Fibroblast of skin of back (primary cell): Measurements from ENCODE around the gene RBKS. TPM values are rescaled to one million over a fixed set of nuclear protein-coding genes. Genes with fewer than 3 reads are reported as not detected.

ENCODE experiments used
- DNase-seq: peaks from one replicate; pipeline ENCODE4 v3.0.0-alpha.2; 2013
- polyA plus RNA-seq, 2 experiments: library from polyadenylated mRNA; unstranded; fragments of 120-200 nt; gene quantifications; one replicate each; pipeline ENCODE4 v1.2.1, GENCODE V29; 2013; ENCODE audit not compliant: insufficient read length in 2 of 2

Gene RBKS
- polyA plus RNA-seq (2013, experiment 1 of 2; ENCODE audit: insufficient read length) = 0.68 TPM
- 0.91 TPM for polyA plus RNA-seq (2013, experiment 2 of 2; ENCODE audit: insufficient read length)

DNA sequence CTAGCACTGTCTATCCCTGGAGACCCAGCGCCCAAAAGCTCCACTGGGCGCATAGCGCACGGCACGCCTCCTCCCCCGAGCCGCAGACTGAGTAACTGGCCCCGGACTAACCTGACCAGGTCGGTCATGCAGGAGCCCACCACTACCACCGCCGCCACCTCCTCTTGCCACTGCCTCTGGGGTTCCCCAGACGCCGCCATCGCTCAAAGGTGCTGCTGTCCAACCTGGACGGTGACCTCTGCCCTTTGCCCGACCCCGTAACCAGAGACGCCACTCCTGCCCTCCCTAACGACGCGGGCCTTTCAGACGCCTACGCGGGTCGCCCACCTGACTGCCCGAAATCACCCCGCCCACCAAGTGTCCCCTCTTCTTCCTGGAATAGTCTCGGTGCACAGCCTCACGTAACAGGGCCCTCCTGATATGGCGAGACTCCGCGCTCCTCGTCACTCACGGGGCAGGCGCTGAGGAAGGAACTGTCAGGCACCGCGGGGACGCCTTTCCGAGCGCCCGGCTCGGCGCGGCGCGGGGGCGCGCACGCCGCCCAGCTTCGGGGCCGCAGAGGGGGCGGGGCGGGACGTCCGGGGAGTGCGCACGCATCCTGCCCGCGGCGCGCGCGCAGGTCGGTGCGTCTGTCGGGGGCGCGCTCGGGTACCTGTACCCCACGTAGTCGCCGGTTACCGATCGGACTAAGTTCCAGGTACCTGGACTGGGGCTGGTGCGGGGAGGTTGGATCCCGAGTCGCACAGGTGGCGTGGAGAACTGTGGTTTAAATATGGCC is at the start of gene RBKS, which contains the start of gene BABAM2:
Gene RBKS, minus strand, starts transcription at position 242 of the 778 bp plus-strand sequence. Its CDS starts 42 bp downstream, at position 200.
Gene BABAM2, plus strand, starts transcription at position 584 of the 778 bp plus-strand sequence. CDS start 3,828 bp downstream, outside the sequence.
- peak; percentile 87 for DNase-seq

DNA sequence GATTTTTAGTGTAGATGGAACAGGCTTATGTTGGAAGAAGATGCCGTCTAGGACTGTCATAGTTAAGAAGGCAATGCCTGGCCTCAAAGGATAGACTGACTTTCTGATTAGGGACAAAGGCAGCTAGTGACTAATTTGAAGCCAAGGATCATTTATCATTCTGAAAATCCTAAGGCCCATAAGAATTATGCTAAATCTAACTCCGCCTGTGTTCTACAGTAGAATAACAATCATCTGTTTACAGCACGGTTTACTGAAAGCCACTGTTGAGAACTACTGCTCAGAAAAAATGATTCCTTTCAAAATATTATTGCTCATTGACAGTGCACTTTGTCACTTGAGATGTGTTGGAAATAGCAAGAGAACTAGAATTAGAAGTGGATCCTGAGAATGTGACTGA is 44.8 kb upstream of the RBKS start:
- DNase-seq = no peak

DNA sequence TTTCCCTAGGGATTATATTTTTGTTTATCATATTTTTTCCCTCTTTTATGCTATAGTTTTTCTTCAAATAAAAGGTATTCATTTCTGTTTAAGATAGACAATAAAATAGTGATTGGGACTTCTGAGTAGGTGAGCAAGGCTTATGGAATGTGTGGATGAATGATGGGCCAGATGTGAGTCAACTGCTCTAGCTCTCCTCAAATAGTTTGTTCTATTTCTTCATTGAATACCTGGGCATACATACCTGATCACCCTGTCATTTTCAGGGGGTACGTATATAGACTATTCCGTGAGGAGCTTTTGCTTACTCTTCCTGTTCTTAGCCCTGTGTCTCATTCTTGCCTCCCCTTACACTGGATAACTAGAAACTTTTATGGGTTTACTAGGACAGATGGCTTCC is 42.2 kb upstream of the RBKS start:
- peak; percentile 57 for DNase-seq

DNA sequence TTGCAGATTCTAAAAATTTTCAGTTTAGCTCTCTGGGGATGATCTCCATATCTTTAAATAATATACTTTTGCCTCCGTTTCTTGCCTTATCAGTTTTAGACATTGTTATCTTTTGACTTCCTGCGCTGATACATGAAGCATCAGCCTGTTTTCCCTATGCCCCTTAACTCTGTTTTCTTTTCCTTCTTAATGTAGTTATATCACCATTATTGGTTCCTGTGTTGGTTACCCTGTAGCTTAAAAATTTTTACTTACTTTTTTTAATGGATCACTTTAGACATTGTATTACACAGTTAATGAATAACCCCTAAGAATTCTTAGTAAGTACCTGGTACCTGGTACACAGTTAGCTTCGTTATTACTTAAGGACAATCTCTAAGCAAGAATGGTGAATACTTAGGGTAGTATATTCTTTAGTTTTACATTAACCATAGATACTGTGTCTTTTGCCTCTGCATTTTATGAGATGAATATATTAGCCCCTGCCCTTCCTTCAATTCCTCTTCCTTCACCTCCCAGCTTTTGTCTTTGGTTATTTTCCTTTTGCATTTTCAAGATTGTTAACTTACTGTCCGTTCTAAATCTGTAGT is 41.3 kb upstream of the RBKS start:
- DNase-seq = no peak

DNA sequence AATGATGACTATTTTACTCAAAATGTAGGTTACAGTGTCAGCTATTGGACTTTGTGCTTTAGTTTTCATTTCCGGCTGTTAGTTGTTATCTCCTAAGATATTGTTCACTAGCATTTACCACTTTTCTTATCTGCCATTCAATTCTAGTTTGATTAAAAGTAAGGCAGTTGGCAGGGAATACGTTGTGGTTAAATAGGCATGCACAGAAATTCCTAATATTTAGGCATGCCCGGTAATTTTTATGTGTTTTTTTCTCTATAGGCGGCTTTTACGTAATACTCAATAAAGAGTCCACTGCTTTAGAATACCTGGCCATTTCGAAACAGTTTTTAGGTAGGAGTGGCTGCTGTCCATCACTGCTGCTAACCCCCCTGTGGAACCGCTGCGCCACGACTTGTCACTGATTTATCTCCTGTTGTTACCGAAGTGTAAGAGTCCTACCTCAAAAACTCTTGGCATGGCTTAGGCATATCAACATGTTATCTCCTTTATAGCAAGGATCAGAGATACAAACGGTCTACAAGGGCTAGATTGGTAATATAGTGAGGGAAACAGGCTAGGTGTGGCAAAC is 39.8 kb upstream of the RBKS start:
- DNase-seq = no peak

DNA sequence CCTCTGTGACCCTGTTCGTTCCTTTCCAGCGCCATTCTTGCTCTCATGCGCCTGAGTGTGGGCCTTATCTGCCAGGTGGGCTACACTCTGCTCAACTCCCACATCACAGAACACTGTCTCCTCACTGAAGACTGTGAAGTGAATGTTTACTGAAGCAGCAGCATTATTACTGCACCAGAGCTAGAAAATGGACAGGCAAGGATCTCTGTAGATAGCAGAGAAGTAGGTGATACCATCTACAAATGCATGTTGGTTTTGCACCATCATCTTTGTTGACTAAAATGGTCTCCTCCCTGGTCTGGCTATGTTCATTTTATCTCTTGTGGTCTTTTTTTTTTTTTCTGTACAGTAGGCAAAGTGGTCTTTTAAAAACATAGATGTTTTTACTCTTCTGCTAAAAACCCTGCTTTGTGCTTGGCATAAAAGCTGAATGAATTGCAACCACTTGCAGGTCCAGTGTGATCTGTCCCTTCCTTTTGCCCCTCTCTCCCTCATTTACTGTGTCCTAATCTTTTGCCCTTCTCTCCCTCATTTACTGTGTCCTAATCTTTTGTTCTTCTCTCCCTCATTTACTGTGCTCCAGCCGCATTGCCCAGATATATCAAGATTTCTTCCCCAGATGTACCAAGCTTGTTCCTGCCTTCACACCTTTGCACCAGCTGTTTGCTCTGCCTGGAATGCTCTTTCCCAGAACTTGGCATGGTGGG is 35.7 kb upstream of the RBKS start:
- no peak for DNase-seq

DNA sequence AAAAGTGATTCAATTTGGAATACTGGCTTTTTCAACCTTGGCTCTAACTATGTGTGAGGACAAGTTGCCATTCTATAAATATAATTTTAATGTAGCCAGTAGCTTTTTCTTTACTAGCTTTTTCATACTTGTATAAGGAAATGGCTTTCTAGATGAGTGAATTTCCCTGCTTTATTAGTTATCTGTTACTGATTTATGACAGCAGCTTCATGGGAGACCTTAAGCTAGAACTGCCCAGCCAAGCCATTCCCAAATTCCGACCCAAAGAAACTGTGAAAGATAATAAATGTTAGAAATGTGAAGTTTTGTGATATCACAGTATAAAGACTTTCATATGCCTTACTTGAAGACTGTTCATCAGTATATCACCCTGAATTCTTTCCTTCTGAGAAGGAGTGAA is 32.7 kb upstream of the RBKS start:
- no peak for DNase-seq

DNA sequence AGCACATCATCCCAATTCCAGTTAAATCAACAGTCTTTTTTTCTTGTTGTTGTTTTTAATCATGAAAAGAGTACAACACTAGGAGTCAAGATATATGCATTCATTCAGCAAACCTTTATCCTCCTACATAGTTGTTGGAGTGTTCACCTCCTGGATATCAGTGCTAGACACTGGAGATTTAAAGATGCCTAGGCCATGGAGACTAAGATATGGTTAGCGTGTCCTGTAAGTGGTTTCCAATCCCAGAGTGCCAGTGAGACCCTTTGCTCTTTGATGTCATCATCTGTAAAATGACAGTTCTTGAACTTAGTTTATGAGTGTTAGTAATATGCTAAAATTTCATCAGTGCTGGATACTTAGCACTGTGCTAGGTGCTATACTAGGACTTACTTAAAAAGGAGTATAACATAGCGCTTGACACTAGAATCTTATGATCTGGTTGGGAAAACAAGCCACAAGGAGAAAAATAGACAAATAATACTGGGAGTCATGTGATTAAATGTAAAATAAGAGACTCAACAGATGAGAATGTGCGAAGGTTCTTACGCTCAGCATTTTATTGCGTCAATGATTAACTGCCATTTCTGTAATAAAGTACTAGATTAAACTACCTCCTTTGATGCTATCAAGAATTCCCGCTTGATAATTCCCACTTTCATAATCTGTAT is 31.8 kb upstream of the RBKS start:
- DNase-seq = no peak

DNA sequence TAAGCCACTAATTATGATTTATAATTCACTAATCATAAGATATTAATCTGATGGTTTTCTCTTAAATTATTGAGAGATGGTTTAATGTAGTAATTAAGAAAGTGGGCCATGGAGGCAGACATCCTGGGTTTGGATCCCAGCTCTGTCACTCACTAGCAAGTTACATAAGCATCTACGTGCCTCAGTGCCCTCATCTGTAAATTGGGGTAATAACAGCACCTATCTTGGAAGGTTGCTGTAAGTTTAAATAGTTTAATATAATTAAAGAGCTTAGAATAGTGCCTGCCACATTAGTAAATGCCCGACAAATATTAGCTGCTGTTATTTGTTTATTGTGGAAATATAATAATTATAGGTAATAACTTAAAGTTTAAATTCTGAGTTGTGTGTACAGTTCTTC is 31.2 kb upstream of the RBKS start:
- DNase-seq = no peak

DNA sequence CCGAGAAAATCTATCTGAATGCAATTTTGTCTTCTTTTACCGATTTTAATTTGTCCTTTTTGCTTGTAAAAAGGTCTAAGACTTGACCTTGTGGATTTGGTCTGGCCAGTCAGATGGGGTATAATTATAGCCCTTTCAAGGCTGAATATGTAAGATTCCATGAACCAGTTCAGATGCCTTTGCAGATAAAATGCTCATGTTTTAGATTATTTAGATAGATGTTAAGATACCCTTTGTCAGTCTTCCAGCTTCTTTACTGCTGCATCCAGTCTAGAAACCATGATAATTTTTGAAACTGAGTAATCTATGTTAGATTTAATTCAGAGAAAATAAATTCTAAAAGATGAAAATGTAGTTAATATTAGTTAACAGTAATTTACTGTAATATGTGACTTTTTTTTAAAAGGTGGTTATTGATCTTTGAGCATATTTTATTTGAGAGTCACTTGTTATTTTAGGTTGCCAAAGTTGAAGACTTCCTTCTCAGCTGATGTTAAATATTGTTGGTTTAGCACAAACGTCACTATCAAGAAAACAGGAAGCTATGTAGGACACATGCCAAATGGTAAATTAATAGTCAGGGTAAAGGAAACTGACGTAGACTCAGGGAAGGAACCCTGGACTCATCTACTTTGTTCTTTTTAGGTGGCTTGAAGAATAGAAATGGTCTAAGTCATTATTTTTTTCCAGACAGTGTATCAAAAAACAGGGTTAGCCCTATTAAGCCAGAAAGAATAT is 30.1 kb upstream of the RBKS start:
- peak; percentile 49 for DNase-seq

DNA sequence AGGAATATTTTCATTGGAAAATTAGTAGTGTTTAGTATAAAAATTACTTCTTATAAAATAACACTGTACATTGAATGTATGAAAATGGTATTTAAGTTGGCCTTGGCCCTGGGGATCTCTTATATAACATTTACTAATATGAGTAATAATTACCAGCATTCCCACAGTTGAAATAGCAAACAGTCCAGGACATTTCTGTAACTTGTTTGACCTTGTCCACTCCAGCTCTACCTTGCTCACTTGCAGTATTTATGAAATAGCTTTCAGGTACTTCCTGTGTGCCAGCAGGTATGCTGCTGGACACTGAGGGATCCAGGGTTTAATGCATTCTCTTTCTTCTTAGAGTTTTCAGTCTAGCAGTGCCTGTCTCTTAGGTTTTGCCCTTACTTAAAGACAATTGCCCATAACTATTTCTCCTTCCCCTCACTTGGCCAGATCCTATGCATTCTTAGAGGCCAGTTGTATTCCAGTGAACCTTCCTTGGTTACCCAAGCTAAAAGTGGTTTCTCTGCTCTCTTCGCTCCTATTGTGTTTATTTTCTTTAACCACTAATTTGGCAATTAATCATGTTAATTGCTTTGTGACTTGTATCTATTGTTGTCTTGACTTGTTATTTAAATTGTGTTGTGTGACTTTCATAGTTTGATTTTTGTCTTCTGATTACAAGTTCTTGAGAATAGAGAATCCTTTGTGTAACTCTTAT is 26.3 kb upstream of the RBKS start:
- no peak for DNase-seq

DNA sequence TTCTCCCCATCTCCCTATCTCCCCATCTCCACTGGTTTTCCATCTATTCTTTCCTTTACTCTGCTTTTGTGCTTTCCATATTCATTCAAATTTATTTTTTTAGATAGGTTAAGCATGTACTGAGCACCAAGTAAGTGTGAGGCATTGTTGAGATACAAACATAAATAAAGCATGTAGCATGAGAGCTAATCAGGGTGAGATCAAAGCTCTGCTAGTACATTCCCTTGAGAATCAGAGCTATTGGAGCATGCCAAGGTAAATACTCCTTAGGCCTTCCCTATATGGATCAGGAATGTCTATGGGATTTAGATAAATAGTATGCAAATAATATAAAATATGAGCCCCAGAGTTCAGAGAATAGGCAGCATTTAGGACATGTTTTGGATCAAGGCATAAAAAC is 25.7 kb upstream of the RBKS start:
- peak; percentile 45 for DNase-seq

DNA sequence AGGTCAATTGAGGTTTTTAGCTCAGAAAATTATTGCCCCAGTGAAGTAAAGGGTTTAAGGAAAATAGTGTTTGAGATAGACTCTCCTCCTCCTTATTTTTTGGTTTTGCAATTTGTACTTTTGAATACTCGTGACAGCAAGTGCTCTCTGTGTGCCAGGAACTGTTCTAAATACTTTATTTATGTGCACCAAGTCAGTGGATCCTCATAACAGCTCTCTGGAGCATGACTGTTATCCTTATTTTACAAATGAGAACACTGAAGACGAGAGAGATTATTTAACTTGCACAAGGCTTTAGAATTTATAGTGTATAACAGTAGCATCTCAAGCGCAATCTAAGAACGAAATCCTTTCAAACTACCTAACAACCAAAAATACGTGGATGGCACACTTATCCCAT is 25.0 kb upstream of the RBKS start:
- no peak for DNase-seq

DNA sequence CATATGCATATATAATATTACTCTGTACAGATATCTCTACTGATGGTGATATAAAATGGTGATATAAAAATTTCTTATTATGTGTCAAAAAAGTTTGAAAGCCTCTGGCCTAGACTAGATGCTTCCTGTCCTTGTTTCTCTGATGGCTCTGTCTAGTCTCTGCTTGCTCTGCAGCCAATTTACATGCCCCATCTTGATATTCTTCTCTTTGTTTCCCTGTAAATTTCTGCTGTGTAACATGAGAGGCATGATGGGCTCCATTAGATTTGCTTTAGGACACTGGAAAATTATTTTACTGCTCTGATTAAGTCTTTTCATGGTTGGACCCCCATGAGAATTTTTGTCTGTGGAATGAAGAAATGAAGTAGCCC is 24.6 kb upstream of the RBKS start:
- DNase-seq = no peak

DNA sequence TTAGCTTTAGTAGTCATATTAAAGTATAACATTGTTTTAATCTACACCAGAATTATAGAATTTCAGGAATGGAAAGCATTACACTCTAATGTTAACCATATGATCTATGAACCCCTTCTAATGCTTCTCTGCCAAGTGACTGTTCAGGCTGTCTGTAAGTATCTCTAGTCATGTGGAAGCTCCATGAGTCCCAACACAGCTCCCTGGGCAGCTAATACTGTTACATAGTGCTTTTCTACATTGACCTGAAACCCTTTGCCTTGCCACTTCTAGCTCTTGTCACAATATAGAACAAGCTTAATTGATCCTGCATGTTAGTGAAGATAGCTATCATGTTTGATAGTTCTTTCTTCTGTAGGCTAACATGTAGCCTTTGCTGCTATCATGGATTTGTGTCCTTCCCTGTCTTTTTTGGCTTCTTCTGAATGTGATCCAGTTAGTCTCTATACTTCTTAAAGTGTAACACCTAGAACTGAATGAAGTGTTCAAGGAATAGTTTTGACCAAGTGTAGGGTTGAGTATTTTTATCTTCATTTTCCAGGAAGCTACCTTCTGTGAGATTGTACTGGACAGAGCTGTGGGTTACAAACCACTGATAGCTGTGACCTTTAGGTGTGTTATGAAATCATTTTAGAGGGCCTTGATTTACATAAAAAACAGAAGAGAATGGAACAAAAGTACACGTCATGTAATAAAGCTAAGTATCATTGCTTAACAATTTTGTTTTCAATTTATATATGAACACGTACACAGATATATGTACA is 24.0 kb upstream of the RBKS start:
- DNase-seq = peak; percentile 50

DNA sequence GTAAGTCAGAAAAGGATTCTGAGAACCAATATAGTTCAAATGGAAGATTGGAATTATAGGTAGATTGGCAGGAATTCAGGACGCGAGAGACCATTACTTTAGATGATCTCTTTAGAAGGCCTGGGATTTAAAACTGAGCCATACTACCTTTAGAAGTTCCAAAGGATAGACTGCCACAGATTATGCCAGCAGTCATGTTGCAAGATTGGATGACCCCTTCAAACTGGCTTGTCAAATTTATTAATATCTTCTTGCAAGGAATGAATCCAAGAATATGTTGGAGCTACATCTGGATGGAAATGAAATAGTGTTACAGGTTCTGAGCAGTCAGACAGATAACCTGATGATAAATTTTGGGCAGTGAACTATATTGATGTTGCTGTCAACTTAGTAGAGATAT is 22.3 kb upstream of the RBKS start:
- no peak for DNase-seq

DNA sequence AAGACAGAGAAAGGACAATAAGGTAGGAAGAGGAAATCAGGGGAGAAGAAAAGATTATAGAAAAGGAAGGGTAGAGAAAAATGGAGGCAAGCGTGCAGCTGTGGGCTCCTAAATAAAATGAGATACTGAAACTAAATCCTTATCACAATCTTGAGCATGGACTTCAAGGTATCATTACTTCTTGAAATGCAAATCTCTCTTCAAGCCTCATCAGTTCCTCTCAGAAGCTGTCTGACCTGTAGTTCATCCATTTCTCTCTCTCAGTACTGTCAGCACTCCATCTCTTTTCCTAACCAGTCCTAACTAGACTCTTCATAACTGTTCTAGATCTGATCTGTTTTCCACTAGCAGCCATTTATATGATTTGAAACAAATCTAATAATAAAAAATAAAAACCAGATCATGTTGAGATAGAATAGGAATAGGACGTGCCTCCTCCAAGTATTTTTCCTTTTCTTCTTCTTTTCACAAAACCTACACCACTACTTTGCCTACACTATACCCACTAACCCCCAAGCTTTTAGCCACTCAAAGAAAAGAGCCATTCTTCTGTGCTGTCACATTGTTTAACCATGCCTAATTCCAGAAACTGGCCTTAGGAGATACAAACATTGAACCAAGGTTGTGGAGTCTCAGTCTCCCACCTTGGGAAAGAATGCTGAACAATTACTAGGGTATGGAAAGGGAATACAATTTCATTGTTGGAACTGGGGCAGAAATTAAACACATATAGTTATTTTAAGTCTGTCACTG is 21.4 kb upstream of the RBKS start:
- DNase-seq = no peak

DNA sequence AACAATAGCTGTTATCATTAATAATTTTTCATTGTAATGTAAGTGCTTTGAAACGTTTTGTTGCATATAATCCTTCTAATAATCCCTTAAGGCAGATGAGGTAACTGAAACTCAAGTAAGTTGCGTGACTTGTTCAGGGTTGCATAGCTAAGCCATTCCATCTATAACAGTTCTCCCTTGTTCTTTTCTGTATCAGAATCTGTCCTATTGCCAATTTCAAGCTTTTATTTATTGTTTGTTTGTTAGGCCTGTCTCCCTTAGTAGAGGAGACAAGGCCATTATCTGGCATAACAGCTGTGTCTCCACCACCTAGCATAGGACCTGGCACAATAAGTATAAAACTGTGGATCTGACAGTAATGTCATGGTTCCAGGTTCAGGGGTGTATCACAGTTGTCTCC is 19.7 kb upstream of the RBKS start:
- no peak for DNase-seq

DNA sequence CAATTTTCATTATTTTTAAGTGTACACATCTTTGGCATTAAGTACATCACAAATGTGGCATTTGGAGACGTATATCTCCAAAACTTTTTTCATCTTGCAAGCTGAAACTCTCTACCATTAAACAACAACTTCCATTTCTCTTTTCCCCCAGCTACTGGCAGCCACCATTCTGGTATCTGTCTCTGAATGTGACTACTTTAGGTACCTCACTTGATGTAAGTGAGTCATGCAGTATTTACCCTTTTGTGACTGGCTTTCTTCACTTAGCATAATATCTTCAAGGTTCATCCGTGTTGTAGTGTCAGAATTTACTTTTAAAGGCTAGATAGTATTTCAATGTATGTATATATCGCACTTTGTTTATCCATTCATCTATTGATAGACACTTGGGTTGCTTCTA is 17.4 kb upstream of the RBKS start:
- no peak for DNase-seq

DNA sequence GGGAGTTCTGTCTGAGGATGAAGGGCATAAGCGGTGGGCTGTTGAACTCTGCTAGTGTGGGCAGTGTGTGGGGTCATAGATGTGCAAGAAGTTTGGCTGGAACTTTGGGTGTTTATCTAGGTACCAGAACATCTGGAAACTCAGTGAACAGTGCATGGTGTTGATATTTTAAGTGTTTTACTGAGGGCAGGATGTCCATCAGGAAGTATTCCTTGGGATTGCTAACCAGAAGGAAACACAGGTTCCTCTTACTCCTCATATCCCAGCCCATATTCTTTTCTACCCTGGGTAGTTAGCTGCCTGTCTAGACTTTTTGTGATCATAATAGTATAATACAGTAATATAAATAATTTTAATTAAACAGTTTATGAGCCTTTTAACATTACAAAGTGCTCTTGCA is 15.9 kb upstream of the RBKS start:
- no peak for DNase-seq
